ENCODE data around the gene ATP1A1. TPM values are rescaled to one million over a fixed set of nuclear protein-coding genes. Genes with fewer than 3 reads are reported as not detected.

Gene ATP1A1
- total RNA-seq, 1 donor from 2014 or later, result 252 TPM

- peaks cover 4% of the 10 kb centered on the region for H3K9me3 Mint-ChIP-seq
Measured at GRCh38 chr1:116445534-116445933, 72.5 kb downstream of the ATP1A1 start.

GRCh38 chr1:116446686-116447085 is 73.6 kb downstream of the ATP1A1 start:
- no peak for DNase-seq
- no peaks in the 10 kb centered on the region for H3K9me3 Mint-ChIP-seq
- no peaks in the 10 kb centered on the region for H3K36me3 Mint-ChIP-seq (ENCODE audit: low read depth)
- intact Hi-C loops (cut with micrococcal nuclease), result no loop called here
- H3K4me1 Mint-ChIP-seq, result no peaks in the 10 kb centered on the region
- no peak overlapping the region for H3K4me3 Mint-ChIP-seq
- no peak overlapping the region for H3K27ac Mint-ChIP-seq
- H3K27me3 Mint-ChIP-seq, result peaks cover 14% of the 10 kb centered on the region

More at GRCh38 chr1:116445534-116445933, 72.5 kb downstream of the ATP1A1 start:
- intact Hi-C loops (cut with micrococcal nuclease), result no loop called here
- H3K27ac Mint-ChIP-seq, result no peak overlapping the region
- H3K4me1 Mint-ChIP-seq, result no peaks in the 10 kb centered on the region
- H3K27me3 Mint-ChIP-seq, result peaks cover 26% of the 10 kb centered on the region
- H3K4me3 Mint-ChIP-seq, result no peak overlapping the region
- no peaks in the 10 kb centered on the region for H3K36me3 Mint-ChIP-seq (ENCODE audit: low read depth)
- no peak for DNase-seq

- intact Hi-C loops (cut with micrococcal nuclease), result no loop called here
- Mint-ChIP-seq H3K27ac (no peak overlapping the region), H3K27me3 (peaks cover 7% of the 10 kb centered on the region), H3K36me3 (ENCODE audit: low read depth) (no peaks in the 10 kb centered on the region), H3K4me3 (no peak overlapping the region), H3K9me3 (no peaks in the 10 kb centered on the region), H3K4me1 (no peaks in the 10 kb centered on the region)
- DNase-seq, result no peak
Measured at GRCh38 chr1:116448785-116449385, 75.8 kb downstream of the ATP1A1 start.

- Mint-ChIP-seq H3K36me3 (ENCODE audit: low read depth) (no peaks in the 10 kb centered on the region), H3K27me3 (peaks cover 7% of the 10 kb centered on the region), H3K27ac (no peak overlapping the region), H3K9me3 (no peaks in the 10 kb centered on the region), H3K4me1 (no peaks in the 10 kb centered on the region), H3K4me3 (no peak overlapping the region)
- intact Hi-C loops (cut with micrococcal nuclease), result no loop called here
- DNase-seq, result no peak
Measured at GRCh38 chr1:116449578-116449977, 76.5 kb downstream of the ATP1A1 start.

GRCh38 chr1:116451702-116452101 is 78.7 kb downstream of the ATP1A1 start:
- Mint-ChIP-seq H3K4me1 (no peaks in the 10 kb centered on the region), H3K36me3 (ENCODE audit: low read depth) (no peaks in the 10 kb centered on the region), H3K27ac (no peak overlapping the region), H3K27me3 (peaks cover 7% of the 10 kb centered on the region), H3K9me3 (no peaks in the 10 kb centered on the region), H3K4me3 (no peak overlapping the region)
- intact Hi-C loops (cut with micrococcal nuclease), result no loop called here
- no peak for DNase-seq

- intact Hi-C loops (cut with micrococcal nuclease), result no loop called here
- H3K36me3 Mint-ChIP-seq (ENCODE audit: low read depth), result no peaks in the 10 kb centered on the region
- H3K4me1 Mint-ChIP-seq, result no peaks in the 10 kb centered on the region
Measured at GRCh38 chr1:116453481-116453880, 80.4 kb downstream of the ATP1A1 start.

DNA sequence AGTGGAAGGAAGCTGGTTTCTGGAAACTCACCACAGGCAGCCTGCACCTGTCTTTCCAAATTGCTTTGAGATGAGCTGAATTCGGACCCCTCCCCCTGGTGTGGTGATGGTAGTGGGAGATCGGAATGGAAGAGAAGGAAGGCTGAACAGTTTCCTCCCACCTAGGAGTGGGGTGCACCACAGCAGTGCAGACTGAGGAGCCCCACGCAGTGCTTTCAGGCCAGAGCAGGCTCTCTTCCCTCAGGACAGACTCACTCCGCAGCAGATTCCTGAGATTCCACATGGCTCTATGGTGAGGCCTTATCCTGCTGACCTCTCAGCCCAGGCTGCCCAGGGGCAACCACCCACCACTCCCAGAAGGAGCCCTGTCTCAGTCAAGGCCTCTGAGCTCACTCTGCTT is 80.9 kb downstream of the ATP1A1 start:
- Mint-ChIP-seq H3K36me3 (ENCODE audit: low read depth) (no peaks in the 10 kb centered on the region), H3K4me1 (no peaks in the 10 kb centered on the region), H3K27ac (no peak overlapping the region), H3K4me3 (no peak overlapping the region), H3K9me3 (no peaks in the 10 kb centered on the region), H3K27me3 (peaks cover 7% of the 10 kb centered on the region)
- intact Hi-C loops (cut with micrococcal nuclease), result no loop called here
- DNase-seq, result no peak

More at GRCh38 chr1:116453481-116453880, 80.4 kb downstream of the ATP1A1 start:
- Mint-ChIP-seq H3K27me3 (peaks cover 7% of the 10 kb centered on the region), H3K4me3 (no peak overlapping the region), H3K9me3 (no peaks in the 10 kb centered on the region), H3K27ac (no peak overlapping the region)
- DNase-seq, result no peak

Other genes starting within 250 kb of the ATP1A1 start
- gene CD58, start 197.8 kb downstream of the ATP1A1 start, total RNA-seq, result 26.5 and 31.0 TPM in 2 replicates

Data from activated CD4-positive, alpha-beta T cell treated with anti-CD3 and anti-CD28 coated beads, Interleukin-2, amount 10 ng/mL, durations not matched to agents 24 days and 14 days (primary cell).